SK-N-SH (cell line): ENCODE results near the gene DOK7. TPM values are rescaled to one million over a fixed set of nuclear protein-coding genes. Genes with fewer than 3 reads are reported as not detected.
"Not testable (repeated sequence)": the region's sequence is repeated elsewhere in the genome, so short reads cannot be mapped to it uniquely, and the experiment has no call there.

Source experiments
- CTCF ChIA-PET: fragments of 300-600, 350-600 bp; formaldehyde crosslinking; extraction: SDS; loops from one replicate; lab custom pipeline; 2021; lab: Yijun Ruan, JAX
- POLR2A ChIA-PET: fragments of 350-600 bp; sonication (Branson Sonifier 250); formaldehyde crosslinking; extraction: SDS; loops from one replicate; lab custom pipeline; 2020; ENCODE audit warnings: antibody characterized with exemption, inconsistent platforms; lab: Yijun Ruan, JAX
- DNase-seq: peaks from one replicate; pipeline ENCODE4 v3.0.0; 2012
- H2AFZ ChIP-seq: fragments of 200-600 bp; sonication (generic); 2 replicates; pipeline ENCODE4 v1.8.1; 2016; ENCODE audit warnings: antibody characterized with exemption, mild to moderate bottlenecking, low read depth
- H3F3A ChIP-seq: fragments of 200-600 bp; sonication (generic); replicated peaks from 2 replicates; pipeline ENCODE3; 2016; ENCODE audit warnings: antibody characterized with exemption, mild to moderate bottlenecking; ENCODE audit not compliant: insufficient read depth
- H3K27ac ChIP-seq, 2 experiments: fragments of 200-500 bp in 1 of 2; fragments of 200-600 bp in 1 of 2; sonication (Bioruptor generic) in 1 of 2; sonication (generic), shearing (Covaris generic) in 1 of 2; 2 replicates each; pipeline versions ENCODE4 v1.5.1 to v1.6.1; 2014 to 2016; ENCODE audit warnings: low read depth in 2 of 2, inconsistent platforms in 1 of 2, low read length in 1 of 2, mild to moderate bottlenecking in 1 of 2, mixed read lengths in 1 of 2
- H3K27me3 ChIP-seq: fragments of 200-600 bp; sonication (generic), shearing (Covaris generic); 2 replicates; pipeline ENCODE4 v1.6.1; 2016; ENCODE audit warnings: mixed run types; ENCODE audit not compliant: insufficient read depth
- H3K36me3 ChIP-seq, 2 experiments: fragments of 200-500 bp in 1 of 2; fragments of 200-600 bp in 1 of 2; sonication (Bioruptor generic) in 1 of 2; sonication (generic) in 1 of 2; replicated peaks in 1 of 2; 2 replicates each; pipeline versions ENCODE3 to v1.5.1; 2014 to 2016; ENCODE audit warnings: low read length in 1 of 2, mild to moderate bottlenecking in 1 of 2; ENCODE audit not compliant: insufficient read depth in 2 of 2, control insufficient read depth in 1 of 2
- H3K4me1 ChIP-seq, 2 experiments: fragments of 200-500 bp in 1 of 2; fragments of 200-600 bp in 1 of 2; sonication (Bioruptor generic) in 1 of 2; sonication (generic), shearing (Covaris generic) in 1 of 2; 2 replicates each; pipeline versions ENCODE4 v1.5.1 to v1.6.1; 2014 to 2016; ENCODE audit warnings: low read depth in 1 of 2, low read length in 1 of 2, mixed run types in 1 of 2; ENCODE audit not compliant: insufficient read depth in 2 of 2, control insufficient read depth in 1 of 2
- H3K4me2 ChIP-seq: fragments of 200-600 bp; sonication (generic), shearing (Covaris generic); 2 replicates; pipeline ENCODE4 v1.6.1; 2017; ENCODE audit warnings: mixed run types
- H3K4me3 ChIP-seq, 2 experiments: fragments of 200-500 bp in 1 of 2; fragments of 200-600 bp in 1 of 2; sonication (Bioruptor generic) in 1 of 2; sonication (generic), shearing (Covaris generic) in 1 of 2; 2 replicates each; pipeline versions ENCODE4 v1.5.1 to v1.8.1; 2014 to 2016; ENCODE audit warnings: low read depth in 2 of 2, inconsistent platforms in 1 of 2, low read length in 1 of 2, mild to moderate bottlenecking in 1 of 2, mixed read lengths in 1 of 2, moderate library complexity in 1 of 2
- H3K79me2 ChIP-seq: fragments of 200-600 bp; sonication (generic); 2 replicates; pipeline ENCODE4 v1.8.1; 2017; ENCODE audit warnings: mild to moderate bottlenecking; ENCODE audit not compliant: insufficient read depth
- H3K9ac ChIP-seq: fragments of 200-600 bp; sonication (generic); 2 replicates; pipeline ENCODE4 v1.6.1; 2017; ENCODE audit warnings: mixed run types
- H3K9me2 ChIP-seq: fragments of 200-600 bp; sonication (generic); 2 replicates; pipeline ENCODE4 v1.6.1; 2017; ENCODE audit warnings: mixed run types
- H3K9me3 ChIP-seq: fragments of 200-600 bp; sonication (generic); 2 replicates; pipeline ENCODE4 v1.6.1; 2017; ENCODE audit warnings: mixed run types, mild to moderate bottlenecking, moderate library complexity
- H4K20me1 ChIP-seq: fragments of 200-600 bp; sonication (generic); 2 replicates; pipeline ENCODE4 v1.6.1; 2017; ENCODE audit warnings: mild to moderate bottlenecking, mixed run types; ENCODE audit not compliant: insufficient read depth
- GABPA ChIP-seq: IDR thresholded peaks from 2 replicates; pipeline ENCODE4 v1.4.0; 2012; ENCODE audit warnings: low read depth, mild to moderate bottlenecking
- MXI1 ChIP-seq: IDR thresholded peaks from 2 replicates; pipeline ENCODE4 v1.6.1; 2012; ENCODE audit warnings: mild to moderate bottlenecking, low read depth, low read length, improper control_type of control experiment
- RCOR1 ChIP-seq: fragments of 150-350 bp; IDR thresholded peaks from 2 replicates; pipeline ENCODE4 v1.6.1; 2017; ENCODE audit warnings: antibody characterized with exemption, low read length
- REST ChIP-seq: IDR thresholded peaks from 2 replicates; pipeline ENCODE4 v1.6.1; 2012; ENCODE audit warnings: mild to moderate bottlenecking, low read depth, low read length, moderate library complexity
- SIN3A ChIP-seq: IDR thresholded peaks from 2 replicates; pipeline ENCODE4 v1.6.1; 2012; ENCODE audit warnings: low read depth, mild to moderate bottlenecking, low read length, moderate library complexity, borderline replicate concordance
- WGBS: methylation state at CpG from one replicate; pipeline ENCODE4 v1.1.6; 2017; ENCODE audit warnings: low lambda C conversion rate; 5-methylcytosine and 5-hydroxymethylcytosine counted together
- polyA plus RNA-seq, 3 experiments: library from polyadenylated mRNA; depleted of rRNA; stranded (reverse); fragments of >200 nt; gene quantifications; 2 replicates each; pipeline ENCODE4 v1.2.3, GENCODE V29; 2012
- TF ChIP-seq, protein P1 (sequence below): fragments of 150-350 bp; IDR thresholded peaks from 2 replicates; pipeline ENCODE4 v1.6.1; 2016; ENCODE audit warnings: mild to moderate bottlenecking, low read depth, low read length
- TF ChIP-seq, protein P2 (sequence below): IDR thresholded peaks from 2 replicates; pipeline ENCODE4; 2012

Gene DOK7
- polyA plus RNA-seq, 1 of the 3 experiments (the other 2 are of a cell fraction) = not detected

- Histone ChIP-seq H3K79me2 (peaks cover 38% of the 10 kb centered on the region), H3K4me2 (peak overlapping the region; percentile 95), H3K9ac (no peak overlapping the region), H3K9me3 (no peaks in the 10 kb centered on the region), H3F3A (no peaks in the 10 kb centered on the region), H4K20me1 (peaks cover 34% of the 10 kb centered on the region), H3K4me1 (peaks cover 0 to 20% of the 10 kb centered on the region in 2 experiments; a peak in 1 of 4 replicates), H3K4me3 (peak overlapping the region; percentile 34 to 88), H3K9me2 (no peaks in the 10 kb centered on the region), H2AFZ (peak overlapping the region; percentile 83), H3K27ac (peak overlapping the region in 1 of 2 experiments; percentile 68; a peak in 1 of 4 replicates), H3K36me3 (peaks cover 0 to 8% of the 10 kb centered on the region in 2 experiments), H3K27me3 (no peaks in the 10 kb centered on the region)
- TF ChIP-seq, protein P1, sequence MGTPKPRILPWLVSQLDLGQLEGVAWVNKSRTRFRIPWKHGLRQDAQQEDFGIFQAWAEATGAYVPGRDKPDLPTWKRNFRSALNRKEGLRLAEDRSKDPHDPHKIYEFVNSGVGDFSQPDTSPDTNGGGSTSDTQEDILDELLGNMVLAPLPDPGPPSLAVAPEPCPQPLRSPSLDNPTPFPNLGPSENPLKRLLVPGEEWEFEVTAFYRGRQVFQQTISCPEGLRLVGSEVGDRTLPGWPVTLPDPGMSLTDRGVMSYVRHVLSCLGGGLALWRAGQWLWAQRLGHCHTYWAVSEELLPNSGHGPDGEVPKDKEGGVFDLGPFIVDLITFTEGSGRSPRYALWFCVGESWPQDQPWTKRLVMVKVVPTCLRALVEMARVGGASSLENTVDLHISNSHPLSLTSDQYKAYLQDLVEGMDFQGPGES = no peak
- TF ChIP-seq, protein P2, sequence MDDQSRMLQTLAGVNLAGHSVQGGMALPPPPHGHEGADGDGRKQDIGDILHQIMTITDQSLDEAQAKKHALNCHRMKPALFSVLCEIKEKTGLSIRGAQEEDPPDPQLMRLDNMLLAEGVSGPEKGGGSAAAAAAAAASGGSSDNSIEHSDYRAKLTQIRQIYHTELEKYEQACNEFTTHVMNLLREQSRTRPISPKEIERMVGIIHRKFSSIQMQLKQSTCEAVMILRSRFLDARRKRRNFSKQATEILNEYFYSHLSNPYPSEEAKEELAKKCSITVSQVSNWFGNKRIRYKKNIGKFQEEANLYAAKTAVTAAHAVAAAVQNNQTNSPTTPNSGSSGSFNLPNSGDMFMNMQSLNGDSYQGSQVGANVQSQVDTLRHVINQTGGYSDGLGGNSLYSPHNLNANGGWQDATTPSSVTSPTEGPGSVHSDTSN = no peak
- no peak for TF ChIP-seq MXI1
- no peak for TF ChIP-seq SIN3A
- ChIA-PET POLR2A (no interaction called here), CTCF (interaction anchor here (1.2 kb wide), 1 partner anchor 253 kb away, joined by 3 read pairs; no protein-coding TSS in a partner anchor)
- DNase-seq = no peak
- WGBS = 54% methylated on average over 22 of the region's 42 CpGs
These were observed 69.8 kb downstream of the DOK7 start for GRCh38 chr4:3532751-3533422.

GRCh38 chr4:3533423-3533820, 70.3 kb downstream of the DOK7 start:
- ChIA-PET CTCF (interaction anchor here (1.2 kb wide), 1 partner anchor 253 kb away, joined by 3 read pairs; no protein-coding TSS in a partner anchor), POLR2A (no interaction called here)
- peaks cover 0 to 4% of the 10 kb centered on the region in 2 experiments for H3K36me3 ChIP-seq

DNA sequence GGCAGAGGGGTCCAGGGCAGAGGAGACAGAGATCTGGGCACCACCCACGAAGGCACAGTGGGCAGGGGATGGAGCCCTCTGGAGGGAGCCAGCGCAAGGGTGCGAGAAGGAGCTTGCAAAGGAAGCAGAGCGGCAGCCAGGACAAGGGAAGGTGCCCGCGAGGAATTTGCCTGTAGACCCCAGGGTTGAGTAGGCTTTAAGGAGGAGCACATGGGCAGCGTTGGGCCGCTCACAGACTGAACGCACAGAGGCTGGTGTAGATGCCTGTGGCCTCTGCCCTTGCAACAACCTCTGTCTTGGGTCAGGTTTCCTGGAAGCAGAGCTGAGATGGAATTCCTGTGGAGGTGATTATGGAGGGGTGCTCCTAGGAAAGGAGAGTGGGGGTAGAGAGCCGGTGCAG, 72.7 kb downstream of the DOK7 start:
- H2AFZ ChIP-seq, H4K20me1 ChIP-seq, H3K9me3 ChIP-seq, H3K9me2 ChIP-seq, H3K4me3 ChIP-seq, H3K27me3 ChIP-seq, DNase-seq, H3F3A ChIP-seq, CTCF ChIA-PET, POLR2A ChIA-PET, H3K4me2 ChIP-seq, H3K27ac ChIP-seq, H3K9ac ChIP-seq, H3K36me3 ChIP-seq: not testable (repeated sequence)
- H3K4me1 ChIP-seq = peaks cover 0 to 13% of the 10 kb centered on the region in 2 experiments; a peak in 1 of 4 replicates
- 77% methylated on average over 9 of the region's 10 CpGs for WGBS
- H3K79me2 ChIP-seq = peaks cover 13% of the 10 kb centered on the region

More at GRCh38 chr4:3533423-3533820, 70.3 kb downstream of the DOK7 start:
- H4K20me1 ChIP-seq = peaks cover 28% of the 10 kb centered on the region
- H3K4me2 ChIP-seq = no peak overlapping the region
- no peak overlapping the region for H3K27ac ChIP-seq
- H3K9me2 ChIP-seq = no peaks in the 10 kb centered on the region
- H3K9ac ChIP-seq = no peak overlapping the region
- H3K27me3 ChIP-seq = no peaks in the 10 kb centered on the region
- H3K9me3 ChIP-seq = no peaks in the 10 kb centered on the region
- peaks cover 0 to 20% of the 10 kb centered on the region in 2 experiments; a peak in 1 of 4 replicates for H3K4me1 ChIP-seq
- TF ChIP-seq RCOR1 (no peak), REST (no peak), GABPA (no peak)
- H2AFZ ChIP-seq = no peak overlapping the region
- H3K4me3 ChIP-seq = no peak overlapping the region
- no peaks in the 10 kb centered on the region for H3F3A ChIP-seq
- WGBS = 82% methylated on average over 5 of the region's 7 CpGs
- DNase-seq = no peak
- peaks cover 33% of the 10 kb centered on the region for H3K79me2 ChIP-seq

DNA sequence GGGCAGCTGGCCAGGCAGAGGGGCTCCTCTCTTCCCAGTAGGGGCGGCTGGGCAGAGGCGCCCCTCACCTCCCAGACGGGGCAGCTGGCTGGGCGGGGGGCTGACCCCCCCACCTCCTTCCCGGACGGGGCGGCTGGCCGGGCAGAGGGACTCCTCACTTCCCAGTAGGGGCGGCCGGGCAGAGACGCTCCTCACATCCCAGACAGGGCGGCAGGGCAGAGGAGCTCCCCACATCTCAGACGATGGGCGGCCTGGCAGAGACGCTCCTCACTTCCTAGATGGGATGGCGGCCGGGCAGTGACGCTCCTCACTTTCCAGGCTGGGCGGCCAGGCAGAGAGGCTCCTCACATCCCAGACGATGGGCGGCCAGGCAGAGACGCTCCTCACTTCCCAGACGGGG, 75.8 kb downstream of the DOK7 start:
- POLR2A ChIA-PET, H4K20me1 ChIP-seq, H3K9me3 ChIP-seq, H3K36me3 ChIP-seq, H3K9ac ChIP-seq, H3K27me3 ChIP-seq, H3K27ac ChIP-seq, H3K4me2 ChIP-seq, H3F3A ChIP-seq, H3K79me2 ChIP-seq, H3K9me2 ChIP-seq, CTCF ChIA-PET, H3K4me3 ChIP-seq, H3K4me1 ChIP-seq, DNase-seq, H2AFZ ChIP-seq: not testable (repeated sequence)
- WGBS = 93% methylated on average over 9 of the region's 23 CpGs
